ES-I3 (cell line): ENCODE data around the gene APLP2.

Source experiments
- H3K36me3 ChIP-seq: 2 replicates; pipeline ENCODE4 v1.6.1; 2013; ENCODE audit warnings: mild to moderate bottlenecking, low read length, control low read depth, moderate library complexity; ENCODE audit not compliant: insufficient read depth
- H3K4me1 ChIP-seq: 2 replicates; pipeline ENCODE4 v1.6.1; 2013; ENCODE audit warnings: mild to moderate bottlenecking, control low read depth, low read length; ENCODE audit not compliant: insufficient read depth
- H3K9ac ChIP-seq: 2 replicates; pipeline ENCODE4 v1.6.1; 2013; ENCODE audit warnings: low read depth, mild to moderate bottlenecking, low read length, moderate library complexity
- H3K9me3 ChIP-seq: 2 replicates; pipeline ENCODE4 v1.6.1; 2013; ENCODE audit warnings: mild to moderate bottlenecking, low read length, moderate library complexity; ENCODE audit not compliant: control insufficient read depth, insufficient read depth

APLP2 gene

GRCh38 chr11:130124096-130124495 is 54.4 kb downstream of the APLP2 start:
- peaks cover 51% of the 10 kb centered on the region for H3K36me3 ChIP-seq

GRCh38 chr11:130125638-130126037 is 55.9 kb downstream of the APLP2 start:
- H3K9me3 ChIP-seq, result peaks cover 3% of the 10 kb centered on the region
- peaks cover 65% of the 10 kb centered on the region for H3K36me3 ChIP-seq
- H3K9ac ChIP-seq, result no peak overlapping the region
- no peaks in the 10 kb centered on the region for H3K4me1 ChIP-seq

More at GRCh38 chr11:130124096-130124495, 54.4 kb downstream of the APLP2 start:
- Histone ChIP-seq H3K9me3 (no peaks in the 10 kb centered on the region), H3K4me1 (no peaks in the 10 kb centered on the region), H3K9ac (no peak overlapping the region)

- no peak overlapping the region for H3K9ac ChIP-seq
- H3K36me3 ChIP-seq, result peaks cover 67% of the 10 kb centered on the region
- H3K4me1 ChIP-seq, result no peaks in the 10 kb centered on the region
- peaks cover 3% of the 10 kb centered on the region for H3K9me3 ChIP-seq
These were observed 56.8 kb downstream of the APLP2 start for GRCh38 chr11:130126516-130126915.

- Histone ChIP-seq H3K4me1 (no peaks in the 10 kb centered on the region), H3K36me3 (peaks cover 65% of the 10 kb centered on the region), H3K9me3 (peaks cover 6% of the 10 kb centered on the region), H3K9ac (no peak overlapping the region)
These were observed 57.8 kb downstream of the APLP2 start for GRCh38 chr11:130127509-130127908.

GRCh38 chr11:130128626-130129025 is 58.9 kb downstream of the APLP2 start:
- Histone ChIP-seq H3K9me3 (peaks cover 18% of the 10 kb centered on the region), H3K4me1 (no peaks in the 10 kb centered on the region), H3K36me3 (peaks cover 66% of the 10 kb centered on the region), H3K9ac (no peak overlapping the region)

GRCh38 chr11:130129922-130130321 is 60.2 kb downstream of the APLP2 start:
- Histone ChIP-seq H3K36me3 (peaks cover 70% of the 10 kb centered on the region), H3K9me3 (peaks cover 18% of the 10 kb centered on the region), H3K4me1 (no peaks in the 10 kb centered on the region), H3K9ac (no peak overlapping the region)

- peaks cover 71% of the 10 kb centered on the region for H3K36me3 ChIP-seq
- H3K4me1 ChIP-seq, result no peaks in the 10 kb centered on the region
- H3K9ac ChIP-seq, result no peak overlapping the region
- peaks cover 18% of the 10 kb centered on the region for H3K9me3 ChIP-seq
These were observed 62.5 kb downstream of the APLP2 start for GRCh38 chr11:130131961-130132850.

- Histone ChIP-seq H3K9ac (no peak overlapping the region), H3K9me3 (peaks cover 18% of the 10 kb centered on the region), H3K36me3 (peaks cover 59% of the 10 kb centered on the region), H3K4me1 (no peaks in the 10 kb centered on the region)
These were observed 64.0 kb downstream of the APLP2 start for GRCh38 chr11:130133716-130134115.

- Histone ChIP-seq H3K4me1 (no peaks in the 10 kb centered on the region), H3K9ac (no peak overlapping the region), H3K9me3 (peaks cover 15% of the 10 kb centered on the region), H3K36me3 (peaks cover 40% of the 10 kb centered on the region)
These were observed 66.4 kb downstream of the APLP2 start for GRCh38 chr11:130136107-130136506.

- H3K9ac ChIP-seq, result no peak overlapping the region
- H3K9me3 ChIP-seq, result peaks cover 7% of the 10 kb centered on the region
- peaks cover 44% of the 10 kb centered on the region for H3K36me3 ChIP-seq
- H3K4me1 ChIP-seq, result no peaks in the 10 kb centered on the region
These were observed 68.3 kb downstream of the APLP2 start for GRCh38 chr11:130137999-130138398.

- no peaks in the 10 kb centered on the region for H3K9me3 ChIP-seq
- H3K36me3 ChIP-seq, result peaks cover 34% of the 10 kb centered on the region
- no peak overlapping the region for H3K9ac ChIP-seq
- no peaks in the 10 kb centered on the region for H3K4me1 ChIP-seq
These were observed 69.7 kb downstream of the APLP2 start for GRCh38 chr11:130139401-130139800.

GRCh38 chr11:130141561-130142341 is 72.1 kb downstream of the APLP2 start:
- no peaks in the 10 kb centered on the region for H3K9me3 ChIP-seq
- no peak overlapping the region for H3K9ac ChIP-seq
- H3K36me3 ChIP-seq, result peaks cover 22% of the 10 kb centered on the region
- peaks cover 10% of the 10 kb centered on the region for H3K4me1 ChIP-seq

- Histone ChIP-seq H3K9me3 (no peaks in the 10 kb centered on the region), H3K4me1 (peaks cover 12% of the 10 kb centered on the region), H3K9ac (no peak overlapping the region), H3K36me3 (peaks cover 22% of the 10 kb centered on the region)
These were observed 74.4 kb downstream of the APLP2 start for GRCh38 chr11:130144141-130144540.

GRCh38 chr11:130144861-130145281 is 75.2 kb downstream of the APLP2 start:
- Histone ChIP-seq H3K9me3 (no peaks in the 10 kb centered on the region), H3K36me3 (peaks cover 22% of the 10 kb centered on the region), H3K9ac (no peak overlapping the region), H3K4me1 (peaks cover 12% of the 10 kb centered on the region)
